ENCODE measurements around the gene HIPK2.

DNA sequence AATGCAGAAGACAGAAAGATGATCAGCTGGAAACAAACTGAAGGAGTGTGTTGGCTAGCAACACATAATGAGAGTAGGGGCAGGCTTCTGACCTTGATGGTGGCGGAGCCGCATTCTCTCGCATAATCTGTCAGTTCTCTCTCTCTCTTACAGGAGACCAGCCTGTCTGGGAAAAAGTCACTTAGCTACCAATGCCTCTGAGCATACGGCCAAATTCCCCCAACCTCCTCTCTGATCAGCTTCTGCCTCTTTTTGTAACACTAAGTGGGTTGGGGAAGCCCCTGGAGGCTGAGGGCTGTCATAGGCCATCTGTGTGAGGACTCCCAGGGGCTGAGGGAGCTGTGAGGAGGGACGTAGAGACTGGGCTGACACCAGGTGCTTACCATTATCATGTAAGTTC, 104.6 kb downstream of the HIPK2 start:
- TF ChIP-seq, protein P1, sequence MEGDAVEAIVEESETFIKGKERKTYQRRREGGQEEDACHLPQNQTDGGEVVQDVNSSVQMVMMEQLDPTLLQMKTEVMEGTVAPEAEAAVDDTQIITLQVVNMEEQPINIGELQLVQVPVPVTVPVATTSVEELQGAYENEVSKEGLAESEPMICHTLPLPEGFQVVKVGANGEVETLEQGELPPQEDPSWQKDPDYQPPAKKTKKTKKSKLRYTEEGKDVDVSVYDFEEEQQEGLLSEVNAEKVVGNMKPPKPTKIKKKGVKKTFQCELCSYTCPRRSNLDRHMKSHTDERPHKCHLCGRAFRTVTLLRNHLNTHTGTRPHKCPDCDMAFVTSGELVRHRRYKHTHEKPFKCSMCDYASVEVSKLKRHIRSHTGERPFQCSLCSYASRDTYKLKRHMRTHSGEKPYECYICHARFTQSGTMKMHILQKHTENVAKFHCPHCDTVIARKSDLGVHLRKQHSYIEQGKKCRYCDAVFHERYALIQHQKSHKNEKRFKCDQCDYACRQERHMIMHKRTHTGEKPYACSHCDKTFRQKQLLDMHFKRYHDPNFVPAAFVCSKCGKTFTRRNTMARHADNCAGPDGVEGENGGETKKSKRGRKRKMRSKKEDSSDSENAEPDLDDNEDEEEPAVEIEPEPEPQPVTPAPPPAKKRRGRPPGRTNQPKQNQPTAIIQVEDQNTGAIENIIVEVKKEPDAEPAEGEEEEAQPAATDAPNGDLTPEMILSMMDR (conservative IDR thresholded peaks at IDR 0.05; ENCODE audit: low read depth, low read length) = no peak
- no peak for TF ChIP-seq EZH2 (IDR thresholded peaks at IDR 0.05; ENCODE audit: borderline replicate concordance, low read depth, low read length, poor library complexity, severe bottlenecking)
